ENCODE measurements around the gene AGFG2.

DNA sequence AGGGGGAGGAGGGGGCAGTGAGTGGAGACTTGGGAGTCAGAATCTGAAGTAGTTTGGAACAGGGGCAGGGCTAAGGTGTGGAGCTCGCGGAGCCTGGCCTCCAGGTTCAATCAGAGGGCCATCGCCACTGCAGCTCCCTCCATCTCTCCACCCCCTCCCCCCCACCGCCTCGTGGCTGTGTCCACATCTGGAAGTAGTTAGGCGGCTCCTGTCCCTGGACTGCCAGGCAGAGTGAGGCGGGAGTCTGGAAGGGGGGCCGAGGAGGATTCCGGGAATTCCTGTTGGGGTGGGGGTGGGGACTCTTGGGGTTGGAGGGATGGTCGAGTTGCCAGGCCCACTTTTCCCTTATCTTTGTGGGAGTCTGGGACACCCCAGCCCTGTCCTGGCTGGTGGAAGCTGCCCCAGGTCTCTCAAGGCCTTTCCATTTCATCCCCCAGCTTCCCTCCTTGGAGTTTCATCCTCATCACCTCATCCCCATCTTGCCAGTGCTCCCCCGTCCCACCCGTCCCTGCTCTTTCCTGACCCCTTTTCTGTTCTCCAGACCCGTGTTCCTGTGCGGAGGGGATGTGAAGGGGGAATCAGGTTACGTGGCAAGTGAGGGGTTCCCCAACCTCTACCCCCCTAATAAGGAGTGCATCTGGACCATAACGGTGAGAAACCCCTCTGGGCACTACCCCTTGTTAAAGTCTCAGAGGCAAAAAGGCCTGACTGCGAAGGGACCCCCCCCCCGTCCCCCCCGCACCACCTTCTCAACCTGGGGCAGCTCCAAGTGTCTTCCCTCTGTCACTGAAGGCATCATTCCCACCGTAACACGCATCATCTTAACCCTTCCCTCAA is 64.1 kb downstream of the AGFG2 start:
- TF ChIP-seq, protein P1, sequence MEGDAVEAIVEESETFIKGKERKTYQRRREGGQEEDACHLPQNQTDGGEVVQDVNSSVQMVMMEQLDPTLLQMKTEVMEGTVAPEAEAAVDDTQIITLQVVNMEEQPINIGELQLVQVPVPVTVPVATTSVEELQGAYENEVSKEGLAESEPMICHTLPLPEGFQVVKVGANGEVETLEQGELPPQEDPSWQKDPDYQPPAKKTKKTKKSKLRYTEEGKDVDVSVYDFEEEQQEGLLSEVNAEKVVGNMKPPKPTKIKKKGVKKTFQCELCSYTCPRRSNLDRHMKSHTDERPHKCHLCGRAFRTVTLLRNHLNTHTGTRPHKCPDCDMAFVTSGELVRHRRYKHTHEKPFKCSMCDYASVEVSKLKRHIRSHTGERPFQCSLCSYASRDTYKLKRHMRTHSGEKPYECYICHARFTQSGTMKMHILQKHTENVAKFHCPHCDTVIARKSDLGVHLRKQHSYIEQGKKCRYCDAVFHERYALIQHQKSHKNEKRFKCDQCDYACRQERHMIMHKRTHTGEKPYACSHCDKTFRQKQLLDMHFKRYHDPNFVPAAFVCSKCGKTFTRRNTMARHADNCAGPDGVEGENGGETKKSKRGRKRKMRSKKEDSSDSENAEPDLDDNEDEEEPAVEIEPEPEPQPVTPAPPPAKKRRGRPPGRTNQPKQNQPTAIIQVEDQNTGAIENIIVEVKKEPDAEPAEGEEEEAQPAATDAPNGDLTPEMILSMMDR (IDR thresholded peaks at IDR 0.05) = no peak
- no peak for TF ChIP-seq TCF7L2 (IDR thresholded peaks at IDR 0.05; ENCODE audit: low read depth, low read length)
- no peak for TF ChIP-seq POLR2AphosphoS5 (IDR thresholded peaks at IDR 0.05; ENCODE audit: low read depth, low read length)
- TF ChIP-seq, protein P2, sequence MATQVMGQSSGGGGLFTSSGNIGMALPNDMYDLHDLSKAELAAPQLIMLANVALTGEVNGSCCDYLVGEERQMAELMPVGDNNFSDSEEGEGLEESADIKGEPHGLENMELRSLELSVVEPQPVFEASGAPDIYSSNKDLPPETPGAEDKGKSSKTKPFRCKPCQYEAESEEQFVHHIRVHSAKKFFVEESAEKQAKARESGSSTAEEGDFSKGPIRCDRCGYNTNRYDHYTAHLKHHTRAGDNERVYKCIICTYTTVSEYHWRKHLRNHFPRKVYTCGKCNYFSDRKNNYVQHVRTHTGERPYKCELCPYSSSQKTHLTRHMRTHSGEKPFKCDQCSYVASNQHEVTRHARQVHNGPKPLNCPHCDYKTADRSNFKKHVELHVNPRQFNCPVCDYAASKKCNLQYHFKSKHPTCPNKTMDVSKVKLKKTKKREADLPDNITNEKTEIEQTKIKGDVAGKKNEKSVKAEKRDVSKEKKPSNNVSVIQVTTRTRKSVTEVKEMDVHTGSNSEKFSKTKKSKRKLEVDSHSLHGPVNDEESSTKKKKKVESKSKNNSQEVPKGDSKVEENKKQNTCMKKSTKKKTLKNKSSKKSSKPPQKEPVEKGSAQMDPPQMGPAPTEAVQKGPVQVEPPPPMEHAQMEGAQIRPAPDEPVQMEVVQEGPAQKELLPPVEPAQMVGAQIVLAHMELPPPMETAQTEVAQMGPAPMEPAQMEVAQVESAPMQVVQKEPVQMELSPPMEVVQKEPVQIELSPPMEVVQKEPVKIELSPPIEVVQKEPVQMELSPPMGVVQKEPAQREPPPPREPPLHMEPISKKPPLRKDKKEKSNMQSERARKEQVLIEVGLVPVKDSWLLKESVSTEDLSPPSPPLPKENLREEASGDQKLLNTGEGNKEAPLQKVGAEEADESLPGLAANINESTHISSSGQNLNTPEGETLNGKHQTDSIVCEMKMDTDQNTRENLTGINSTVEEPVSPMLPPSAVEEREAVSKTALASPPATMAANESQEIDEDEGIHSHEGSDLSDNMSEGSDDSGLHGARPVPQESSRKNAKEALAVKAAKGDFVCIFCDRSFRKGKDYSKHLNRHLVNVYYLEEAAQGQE (IDR thresholded peaks at IDR 0.05; ENCODE audit: insufficient read depth in 1 of 2, low read depth in 2 of 2, low read length in 1 of 2) = no peak

Data from Panc1 (cell line).